Measurements from ENCODE around the gene ANKRD12. TPM values are rescaled to one million over a fixed set of nuclear protein-coding genes. Genes with fewer than 3 reads are reported as not detected.
A peak's percentile ranks its signal among the peaks of the same experiment; 100 is the strongest.

Gene ANKRD12
- total RNA-seq, 2 experiments from 2014 or later, result 160 to 164 TPM

GRCh38 chr18:9140381-9140780, 3.8 kb downstream of the ANKRD12 start:
- Mint-ChIP-seq H3K27me3 (no peaks in the 10 kb centered on the region), H3K9me3 (no peaks in the 10 kb centered on the region), H3K4me3 (peak overlapping the region; percentile 98), H3K27ac (peak overlapping the region; percentile 98), H3K4me1 (ENCODE audit: low read depth) (peaks cover 79% of the 10 kb centered on the region), H3K36me3 (ENCODE audit: low read depth) (peaks cover 38% of the 10 kb centered on the region)
- no peak for ATAC-seq (ENCODE audit: poor library complexity)
- POLR2A ChIA-PET, result interaction anchor here (1.5 to 21.7 kb wide), 4 partner anchors 11 to 774 kb away, joined by 4 to 914 read pairs (median 10); partner anchors contain the start of genes NDUFV2 and VAPA
- DNase-seq, result peak in 1 of 14 experiments; percentile 49
- H3K9me3 ChIP-seq (ENCODE audit: control insufficient read depth in 1 of 2, insufficient read depth in 1 of 2, low read length in 2 of 2), result no peaks in the 10 kb centered on the region
- peaks cover 27% of the 10 kb centered on the region for H3K4me1 ChIP-seq (ENCODE audit: insufficient read depth, low read length)
- no peaks in the 10 kb centered on the region for H3K27me3 ChIP-seq (ENCODE audit: control insufficient read depth in 1 of 2, insufficient read depth in 2 of 2, low read length in 2 of 2)
- intact Hi-C loops (cut with DNase I, micrococcal nuclease), result no loop called here
- CTCF ChIA-PET, result interaction anchor here (1.0 to 9.4 kb wide), 6 partner anchors 7 to 194 kb away, joined by 3 to 66 read pairs (median 8); partner anchors contain the start of genes NDUFV2 and TWSG1
- H3K27ac ChIP-seq (ENCODE audit: low read depth in 1 of 2, low read length in 2 of 2), result peak overlapping the region; percentile 27 to 76
- no peak for TF ChIP-seq CTCF (IDR thresholded peaks at IDR 0.05)
- peak overlapping the region; percentile 63 for H3K4me3 ChIP-seq (ENCODE audit: low read length)
- no peaks in the 10 kb centered on the region for H3K36me3 ChIP-seq (ENCODE audit: insufficient read depth, low read length)

- H3K4me1 Mint-ChIP-seq (ENCODE audit: low read depth), result peaks cover 79% of the 10 kb centered on the region
- peak overlapping the region; percentile 98 for H3K4me3 Mint-ChIP-seq
- intact Hi-C loops (cut with DNase I, micrococcal nuclease), result no loop called here
- Histone ChIP-seq H3K27ac (ENCODE audit: low read depth in 1 of 2, low read length in 2 of 2) (peak overlapping the region; percentile 15 to 76), H3K36me3 (ENCODE audit: insufficient read depth, low read length) (no peaks in the 10 kb centered on the region), H3K27me3 (ENCODE audit: control insufficient read depth in 1 of 2, insufficient read depth in 2 of 2, low read length in 2 of 2) (no peaks in the 10 kb centered on the region), H3K9me3 (ENCODE audit: control insufficient read depth in 1 of 2, insufficient read depth in 1 of 2, low read length in 2 of 2) (no peaks in the 10 kb centered on the region), H3K4me1 (ENCODE audit: insufficient read depth, low read length) (peaks cover 25% of the 10 kb centered on the region), H3K4me3 (ENCODE audit: low read length) (peak overlapping the region; percentile 63)
- no peaks in the 10 kb centered on the region for H3K27me3 Mint-ChIP-seq
- POLR2A ChIA-PET, result interaction anchor here (1.5 to 21.7 kb wide), 4 partner anchors 11 to 773 kb away, joined by 4 to 914 read pairs (median 10); partner anchors contain the start of genes NDUFV2 and VAPA
- no peak for TF ChIP-seq CTCF (IDR thresholded peaks at IDR 0.05)
- H3K9me3 Mint-ChIP-seq, result no peaks in the 10 kb centered on the region
- peaks cover 32% of the 10 kb centered on the region for H3K36me3 Mint-ChIP-seq (ENCODE audit: low read depth)
- ATAC-seq (ENCODE audit: poor library complexity), result no peak
- H3K27ac Mint-ChIP-seq, result peak overlapping the region; percentile 98
- DNase-seq, result no peak
- CTCF ChIA-PET, result interaction anchor here (1.8 to 9.4 kb wide), 3 partner anchors 22 to 67 kb away, joined by 4 to 66 read pairs (median 14); partner anchors contain the start of gene NDUFV2
Measured at GRCh38 chr18:9140984-9141383, 4.4 kb downstream of the ANKRD12 start.

GRCh38 chr18:9146224-9146623, 9.6 kb downstream of the ANKRD12 start:
- Mint-ChIP-seq H3K27ac (peak overlapping the region; percentile 60), H3K4me1 (ENCODE audit: low read depth) (peaks cover 85% of the 10 kb centered on the region), H3K9me3 (no peaks in the 10 kb centered on the region), H3K36me3 (ENCODE audit: low read depth) (peaks cover 8% of the 10 kb centered on the region), H3K4me3 (no peak overlapping the region), H3K27me3 (no peaks in the 10 kb centered on the region)
- Histone ChIP-seq H3K9me3 (ENCODE audit: control insufficient read depth in 1 of 2, insufficient read depth in 1 of 2, low read length in 2 of 2) (no peaks in the 10 kb centered on the region), H3K36me3 (ENCODE audit: insufficient read depth, low read length) (no peaks in the 10 kb centered on the region), H3K4me3 (ENCODE audit: low read length) (no peak overlapping the region), H3K27me3 (ENCODE audit: control insufficient read depth in 1 of 2, insufficient read depth in 2 of 2, low read length in 2 of 2) (no peaks in the 10 kb centered on the region), H3K27ac (ENCODE audit: low read depth in 1 of 2, low read length in 2 of 2) (peak overlapping the region in 1 of 2 donors; percentile 29), H3K4me1 (ENCODE audit: insufficient read depth, low read length) (peaks cover 27% of the 10 kb centered on the region)
- POLR2A ChIA-PET, result interaction anchor here (1.1 to 2.5 kb wide), 2 partner anchors 8 to 72 kb away, joined by 3 to 22 read pairs; partner anchors contain the start of gene ANKRD12
- intact Hi-C loops (cut with DNase I, micrococcal nuclease), result loop anchor here in 1 of 2 experiments (5.0 kb wide), 2 partner anchors 371 to 449 kb away; no protein-coding TSS in a partner anchor
- no peak for DNase-seq
- CTCF ChIA-PET, result interaction anchor here (0.6 to 3.0 kb wide), 4 partner anchors 26 to 72 kb away, joined by 3 to 31 read pairs (median 10); no protein-coding TSS in a partner anchor
- ATAC-seq (ENCODE audit: poor library complexity), result no peak
- TF ChIP-seq CTCF (IDR thresholded peaks at IDR 0.05), result no peak

Measured in CD4-positive, alpha-beta T cell (primary cell).